DMS153 treated with DMSO at 0.1 percent for 48 hours (cell line): ENCODE data around the gene DDB1.

Experiments used
- DNase-seq: peaks from one replicate; lab custom pipeline; 2025; ENCODE audit not compliant: unreplicated experiment; lab: John Stamatoyannopoulos, UW

The DDB1 gene

GRCh38 chr11:61336171-61336935, 3.4 kb upstream of the DDB1 start:
- peak; percentile 70 for DNase-seq

- DNase-seq = no peak
These were observed 2.4 kb upstream of the DDB1 start for GRCh38 chr11:61335355-61335710.

GRCh38 chr11:61334434-61335354, 1.8 kb upstream of the DDB1 start:
- DNase-seq = no peak

- DNase-seq = no peak
These were observed 887 bp upstream of the DDB1 start for GRCh38 chr11:61333550-61334433.

GRCh38 chr11:61332281-61332796, 566 bp downstream of the DDB1 start:
- no peak for DNase-seq

- no peak for DNase-seq
These were observed 1.3 kb downstream of the DDB1 start for GRCh38 chr11:61331651-61332050.

GRCh38 chr11:61329871-61330270, 3.0 kb downstream of the DDB1 start:
- DNase-seq = no peak

- DNase-seq = no peak
These were observed 4.6 kb downstream of the DDB1 start for GRCh38 chr11:61328351-61328750.

- DNase-seq = no peak
These were observed 5.2 kb downstream of the DDB1 start for GRCh38 chr11:61327669-61328071.

GRCh38 chr11:61325649-61326414, 7.1 kb downstream of the DDB1 start:
- DNase-seq = no peak

- DNase-seq = no peak
These were observed 17.6 kb downstream of the DDB1 start for GRCh38 chr11:61315260-61315659.

GRCh38 chr11:61310749-61311148, 22.2 kb downstream of the DDB1 start:
- DNase-seq = no peak

- no peak for DNase-seq
These were observed 23.2 kb downstream of the DDB1 start for GRCh38 chr11:61309739-61310138.

GRCh38 chr11:61309141-61309540, 23.8 kb downstream of the DDB1 start:
- DNase-seq = no peak

- DNase-seq = no peak
These were observed 25.6 kb downstream of the DDB1 start for GRCh38 chr11:61307354-61307753.

GRCh38 chr11:61306221-61306620, 26.7 kb downstream of the DDB1 start:
- no peak for DNase-seq

GRCh38 chr11:61305417-61305816, 27.5 kb downstream of the DDB1 start:
- no peak for DNase-seq

GRCh38 chr11:61303725-61304124, 29.2 kb downstream of the DDB1 start:
- DNase-seq = no peak

- no peak for DNase-seq
These were observed 30.4 kb downstream of the DDB1 start for GRCh38 chr11:61302550-61302949.

- DNase-seq = no peak
These were observed 34.2 kb downstream of the DDB1 start for GRCh38 chr11:61298663-61299244.
